AG09309 (cell line): ENCODE measurements around the gene KDM4C.
"Not testable (repeated sequence)": the region's sequence is repeated elsewhere in the genome, so short reads cannot be mapped to it uniquely, and the experiment has no call there.

Experiments
- DNase-seq: peaks from one replicate; pipeline ENCODE4 v3.0.0-alpha.2; 2010; ENCODE audit warnings: low read depth
- H3K4me3 ChIP-seq: 2 replicates; pipeline ENCODE4 v1.5.1; 2011; ENCODE audit warnings: mild to moderate bottlenecking, low read depth, low read length, moderate library complexity; ENCODE audit not compliant: control insufficient read depth
- TF ChIP-seq, protein P1 (sequence below): IDR thresholded peaks from 2 replicates; pipeline ENCODE4 v1.5.1; 2011; ENCODE audit warnings: mild to moderate bottlenecking, low read depth, low read length, inconsistent platforms; ENCODE audit not compliant: insufficient read depth, control insufficient read depth; ENCODE audit errors: missing control alignments

KDM4C gene

DNA sequence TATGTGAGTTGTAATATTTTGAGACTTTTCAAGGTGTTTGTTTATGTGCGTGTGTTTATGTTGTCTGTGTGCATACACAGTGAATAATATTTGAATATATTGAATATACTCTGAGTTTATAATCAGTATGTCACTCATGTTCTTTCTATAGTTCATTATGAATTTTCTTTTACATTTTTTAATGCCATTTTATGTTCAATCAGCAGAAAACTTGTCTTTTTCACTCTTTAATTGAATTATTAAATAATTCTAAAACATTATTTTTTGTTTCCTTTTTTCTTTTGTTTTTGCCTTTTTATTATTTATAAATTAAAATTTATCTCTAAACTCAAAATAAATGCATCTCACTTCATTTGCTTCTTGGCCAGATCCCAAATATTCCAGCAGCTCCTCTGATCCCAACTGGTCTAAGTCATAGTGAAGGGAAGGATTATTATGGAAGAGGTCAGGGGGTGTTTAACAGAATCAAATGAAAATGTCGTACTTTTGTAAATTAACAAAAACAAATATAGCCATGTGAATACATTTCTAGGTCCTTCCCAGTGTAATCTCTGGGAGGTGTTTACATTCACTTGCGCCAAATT, 188.9 kb downstream of the KDM4C start:
- no peak for DNase-seq
- TF ChIP-seq, protein P1, sequence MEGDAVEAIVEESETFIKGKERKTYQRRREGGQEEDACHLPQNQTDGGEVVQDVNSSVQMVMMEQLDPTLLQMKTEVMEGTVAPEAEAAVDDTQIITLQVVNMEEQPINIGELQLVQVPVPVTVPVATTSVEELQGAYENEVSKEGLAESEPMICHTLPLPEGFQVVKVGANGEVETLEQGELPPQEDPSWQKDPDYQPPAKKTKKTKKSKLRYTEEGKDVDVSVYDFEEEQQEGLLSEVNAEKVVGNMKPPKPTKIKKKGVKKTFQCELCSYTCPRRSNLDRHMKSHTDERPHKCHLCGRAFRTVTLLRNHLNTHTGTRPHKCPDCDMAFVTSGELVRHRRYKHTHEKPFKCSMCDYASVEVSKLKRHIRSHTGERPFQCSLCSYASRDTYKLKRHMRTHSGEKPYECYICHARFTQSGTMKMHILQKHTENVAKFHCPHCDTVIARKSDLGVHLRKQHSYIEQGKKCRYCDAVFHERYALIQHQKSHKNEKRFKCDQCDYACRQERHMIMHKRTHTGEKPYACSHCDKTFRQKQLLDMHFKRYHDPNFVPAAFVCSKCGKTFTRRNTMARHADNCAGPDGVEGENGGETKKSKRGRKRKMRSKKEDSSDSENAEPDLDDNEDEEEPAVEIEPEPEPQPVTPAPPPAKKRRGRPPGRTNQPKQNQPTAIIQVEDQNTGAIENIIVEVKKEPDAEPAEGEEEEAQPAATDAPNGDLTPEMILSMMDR = no peak
- H3K4me3 ChIP-seq = no peak overlapping the region

DNA sequence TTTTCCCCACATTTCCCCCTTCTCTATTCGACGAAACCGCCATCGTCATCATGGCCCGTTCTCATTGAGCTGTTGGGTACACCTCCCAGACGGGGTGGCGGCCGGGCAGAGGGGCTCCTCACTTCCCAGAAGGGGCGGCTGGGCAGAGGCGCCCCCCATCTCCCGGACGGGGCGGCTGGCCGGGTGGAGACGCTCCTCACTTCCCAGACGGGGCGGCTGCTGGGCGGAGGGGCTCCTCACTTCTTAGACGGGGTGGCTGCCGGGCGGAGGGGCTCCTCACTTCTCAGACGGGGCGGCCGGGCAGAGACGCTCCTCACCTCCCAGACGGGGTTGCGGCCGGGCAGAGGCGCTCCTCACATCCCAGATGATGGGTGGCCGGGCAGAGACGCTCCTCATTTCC, 191.1 kb downstream of the KDM4C start:
- DNase-seq = not testable (repeated sequence)

DNA sequence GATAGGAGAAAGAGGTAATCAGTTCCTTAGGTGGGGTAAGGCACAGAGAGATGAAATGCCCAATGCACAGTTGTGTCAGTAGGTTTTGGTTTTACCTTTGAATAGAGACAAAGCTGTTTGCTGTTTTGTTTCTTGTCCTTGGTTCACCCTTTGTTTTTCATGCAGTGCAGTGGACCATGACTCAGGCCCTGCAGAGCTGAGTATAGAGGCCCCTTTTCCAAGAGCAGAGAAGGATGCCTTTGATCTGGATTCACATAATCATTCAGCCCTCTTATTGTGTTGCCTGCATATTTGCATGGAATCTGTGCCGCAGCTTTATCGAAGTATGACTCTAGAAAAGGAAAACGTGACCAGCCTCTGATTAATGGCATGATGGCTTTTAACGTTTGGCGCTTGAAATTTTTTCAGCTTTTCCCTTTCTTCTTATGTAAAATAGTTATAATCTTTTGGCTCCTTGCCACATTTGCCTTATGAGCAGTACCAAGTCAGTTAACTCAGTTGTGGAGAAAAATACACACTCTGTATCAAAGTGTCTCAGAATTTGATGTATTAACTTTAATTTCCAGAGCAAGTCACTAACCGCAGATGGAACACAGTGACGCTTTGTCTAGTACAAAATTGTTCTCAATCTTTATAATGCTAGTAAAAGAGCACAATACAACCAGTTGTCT, 197.6 kb downstream of the KDM4C start:
- TF ChIP-seq, protein P1 = no peak
- DNase-seq = no peak

More for the DNA sequence above, 191.1 kb downstream of the KDM4C start:
- not testable (repeated sequence) for H3K4me3 ChIP-seq

DNA sequence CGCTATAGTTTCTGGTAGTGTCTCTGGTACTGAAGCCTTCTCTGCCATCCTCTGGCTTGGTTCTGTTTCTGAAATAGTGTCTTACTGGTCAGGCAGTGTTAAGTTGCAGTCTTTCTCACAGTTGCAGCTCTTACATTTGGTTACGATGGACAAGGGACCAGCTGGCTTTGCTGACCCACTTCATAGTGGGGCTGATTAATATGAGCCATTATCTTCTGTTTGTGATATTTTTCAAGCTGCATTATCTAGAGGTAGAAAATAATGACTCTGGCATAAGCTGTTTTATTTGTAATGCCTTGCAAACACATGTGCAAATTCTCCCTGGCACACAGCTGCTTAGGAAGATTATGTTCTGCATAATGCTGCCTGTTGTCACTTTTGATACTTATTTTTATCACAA, 199.1 kb downstream of the KDM4C start:
- H3K4me3 ChIP-seq = no peak overlapping the region
- TF ChIP-seq, protein P1 = no peak
- no peak for DNase-seq

More for the DNA sequence above, 197.6 kb downstream of the KDM4C start:
- no peak overlapping the region for H3K4me3 ChIP-seq

DNA sequence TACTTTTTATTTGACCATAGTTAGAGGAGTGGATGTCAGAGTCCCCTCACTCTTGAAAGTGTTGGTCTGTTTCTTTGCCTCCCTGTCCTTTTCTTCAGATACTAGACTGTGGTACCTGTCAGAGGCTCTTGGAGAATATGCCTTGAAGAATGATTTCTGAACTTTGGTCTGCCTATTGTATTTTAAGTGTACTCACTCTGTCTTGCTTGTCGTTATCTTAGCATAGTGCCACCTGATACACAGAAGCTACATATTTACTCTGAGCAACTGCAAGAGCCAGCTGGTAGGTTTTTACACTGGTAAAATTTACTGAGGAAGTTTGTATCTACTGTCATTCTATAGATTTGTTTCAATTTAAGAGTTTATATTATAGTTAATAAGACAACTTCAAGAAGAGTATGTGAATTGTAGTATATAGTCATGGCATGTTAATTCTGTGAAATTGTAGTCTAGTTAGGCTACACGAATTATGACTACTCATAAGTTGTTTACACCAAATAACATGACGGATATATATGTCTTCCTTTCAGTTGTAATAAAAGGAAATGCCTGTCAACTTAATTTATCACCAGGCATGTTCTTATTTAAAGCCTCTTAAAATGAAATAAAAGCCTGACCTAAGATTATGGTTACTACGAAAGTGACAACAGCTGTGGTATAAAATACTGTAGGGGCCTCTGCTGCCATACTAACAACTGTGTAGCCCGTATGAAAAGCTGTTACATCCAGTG, 201.7 kb downstream of the KDM4C start:
- TF ChIP-seq, protein P1 = no peak
- no peak overlapping the region for H3K4me3 ChIP-seq
- DNase-seq = no peak

DNA sequence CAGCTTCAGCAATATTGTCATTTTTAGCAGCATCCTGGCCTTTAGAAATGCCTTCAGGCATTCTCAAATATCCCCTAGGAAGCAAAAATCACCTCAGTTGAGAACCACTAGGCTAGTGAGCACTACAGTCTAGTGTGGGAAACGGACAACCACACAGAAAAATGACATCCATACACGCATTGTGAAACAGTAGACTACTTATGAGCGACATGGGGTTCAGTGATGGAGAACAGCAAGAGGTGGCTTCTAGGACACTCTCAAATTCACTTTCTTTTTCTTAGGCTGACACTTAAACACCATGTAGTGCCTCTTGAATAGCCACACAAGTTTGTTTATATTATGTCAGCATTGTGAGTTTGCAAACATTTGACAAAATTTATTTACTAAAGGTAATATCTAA, 203.0 kb downstream of the KDM4C start:
- no peak overlapping the region for H3K4me3 ChIP-seq
- TF ChIP-seq, protein P1 = no peak
- no peak for DNase-seq
